Ovary (tissue), 9 donors: ENCODE measurements around the gene EIF6. TPM values are rescaled to one million over a fixed set of nuclear protein-coding genes. Genes with fewer than 3 reads are reported as not detected.

Experiments used
- DNase-seq, 5 donors: peaks; one replicate each; pipeline ENCODE4 v3.0.0-alpha.2; 2019 to 2020
- H3K27ac ChIP-seq, 2 donors: fragments of 200-600 bp; one replicate each; pipeline versions ENCODE4 v1.5.1 to v1.8.0; 2019 to 2022
- H3K27me3 ChIP-seq: fragments of 200-600 bp; one replicate; pipeline ENCODE4 v1.8.0; 2022
- H3K36me3 ChIP-seq: fragments of 200-600 bp; sonication (generic); one replicate; pipeline ENCODE4 v1.5.1; 2019
- H3K4me1 ChIP-seq: one replicate; pipeline ENCODE4 v1.8.1; 2013; ENCODE audit warnings: mild to moderate bottlenecking, moderate library complexity; ENCODE audit not compliant: insufficient read depth
- H3K4me3 ChIP-seq: fragments of 200-600 bp; sonication (generic); one replicate; pipeline ENCODE4 v1.5.1; 2017
- H3K9me3 ChIP-seq, 2 donors: fragments of 200-600 bp in 1 of 2; sonication (generic) in 1 of 2; one replicate each; pipeline versions ENCODE4 v1.5.1 to v1.8.1; 2013 to 2019; ENCODE audit warnings: mild to moderate bottlenecking in 1 of 2, moderate library complexity in 1 of 2
- CTCF ChIP-seq, 3 donors: fragments of 450-650 bp in 2 of 3; fragments of 200-600 bp in 1 of 3; IDR thresholded peaks; one replicate each; pipeline versions ENCODE4 v1.5.1 to v1.8.0; 2016 to 2022; ENCODE audit warnings: antibody characterized with exemption in 3 of 3, mild to moderate bottlenecking in 1 of 3
- EP300 ChIP-seq: sonication (generic); formaldehyde crosslinking; IDR thresholded peaks from one replicate; pipeline ENCODE4 v1.6.1; 2017; ENCODE audit warnings: antibody characterized with exemption
- POLR2A ChIP-seq: fragments of 450-650 bp; IDR thresholded peaks from one replicate; pipeline ENCODE4 v1.6.1; 2017; ENCODE audit warnings: antibody characterized with exemption, mild to moderate bottlenecking, moderate library complexity
- WGBS, 3 donors: extraction: QIAGEN DNeasy Blood & Tissue Kit in 1 of 3; methylation state at CpG; one replicate each; pipeline versions ENCODE4 v1.1.5 to v1.1.7; 2013 to 2017; 5-methylcytosine and 5-hydroxymethylcytosine counted together
- intact Hi-C, 4 donors: fragments of 100-400 bp; cut with DNase I; formaldehyde crosslinking; loops; one replicate each; pipeline versions ENCODE4 v1.11.0 to v1.15.1; 2022 to 2023
- polyA plus RNA-seq, 2 donors: library from polyadenylated mRNA; stranded (reverse); fragments of 200-250 nt in 1 of 2; fragments of 350-450 nt in 1 of 2; fragmentation: Illumina TruSeq in 1 of 2; extraction: RNeasy Lipid Tissue Mini Kit (QIAGEN cat#74804) in 1 of 2; gene quantifications; one replicate each; pipeline ENCODE4 v1.2.3, GENCODE V29; 2013 to 2014
- total RNA-seq, 7 donors: library from RNA; depleted of rRNA in 2 of 7; stranded (reverse); fragments of >200 nt in 2 of 7; fragmentation: NEBNext Ultra II Directional in 3 of 7; extraction: Animal tissue kit (Norgen Biotek cat#: 25700) in 3 of 7; gene quantifications; one replicate each; pipeline versions ENCODE4 v1.1.0 to v1.2.4, GENCODE V29; 2016 to 2023
- donor health status: DM: no; HTN: no; CAD: no; lungs with moderate emphysema.
- donor health status: DM: no; HTN: no; CAD: no.
- donor health status: Bipolar disorder and iron deficiency.
- donor health status: DM: yes; HTN: yes; CAD: no.
- donor health status: DM: no; HTN: no; CAD: no.
- donor health status: DM: yes; HTN: yes; CAD: no.

Gene EIF6
- total and polyA plus RNA-seq, 9 donors, result 36.6 to 93.1 (median 69.8) TPM

- intact Hi-C loops, result no loop called here
- no peak for DNase-seq
- no peak overlapping the region for H3K27ac ChIP-seq
- TF ChIP-seq POLR2A (no peak), EP300 (no peak), CTCF (IDR thresholded peaks at IDR 0.05) (no peak)
- H3K4me3 ChIP-seq, result no peak overlapping the region
- H3K27me3 ChIP-seq, result no peaks in the 10 kb centered on the region
- H3K36me3 ChIP-seq, result no peaks in the 10 kb centered on the region
- peaks cover 2% of the 10 kb centered on the region for H3K4me1 ChIP-seq
- H3K9me3 ChIP-seq, result no peaks in the 10 kb centered on the region
- 85 to 92% (median 85%) methylated on average over 4 of the region's 4 CpGs for WGBS, 3 donors
These were observed 44.1 kb upstream of the EIF6 start for GRCh38 chr20:35328689-35329088.

GRCh38 chr20:35328095-35328685, 43.6 kb upstream of the EIF6 start:
- intact Hi-C loops, result no loop called here
- WGBS, 3 donors, result 91 to 96% (median 92%) methylated on average over 3 of the region's 3 CpGs
- no peak for DNase-seq
- H3K4me1 ChIP-seq, result peaks cover 2% of the 10 kb centered on the region
- no peaks in the 10 kb centered on the region for H3K9me3 ChIP-seq
- no peaks in the 10 kb centered on the region for H3K27me3 ChIP-seq
- no peak overlapping the region for H3K27ac ChIP-seq
- no peak overlapping the region for H3K4me3 ChIP-seq
- TF ChIP-seq EP300 (no peak), CTCF (IDR thresholded peaks at IDR 0.05) (no peak), POLR2A (no peak)
- H3K36me3 ChIP-seq, result no peaks in the 10 kb centered on the region

- H3K27ac ChIP-seq, result no peak overlapping the region
- intact Hi-C loops, result no loop called here
- DNase-seq, result no peak
These were observed 42.8 kb upstream of the EIF6 start for GRCh38 chr20:35327074-35327976.

GRCh38 chr20:35326740-35327073, 42.1 kb upstream of the EIF6 start:
- no peak for TF ChIP-seq CTCF (IDR thresholded peaks at IDR 0.05)
- no peak for TF ChIP-seq EP300
- TF ChIP-seq POLR2A, result no peak
- no peak for DNase-seq
- Histone ChIP-seq H3K27ac (no peak overlapping the region), H3K4me1 (peaks cover 2% of the 10 kb centered on the region), H3K4me3 (no peak overlapping the region), H3K36me3 (no peaks in the 10 kb centered on the region), H3K27me3 (no peaks in the 10 kb centered on the region), H3K9me3 (no peaks in the 10 kb centered on the region)
- WGBS, 3 donors, result 90 to 97% (median 95%) methylated on average over 3 of the region's 3 CpGs
- intact Hi-C loops, result no loop called here

More at GRCh38 chr20:35327074-35327976, 42.8 kb upstream of the EIF6 start:
- no peak for TF ChIP-seq POLR2A
- TF ChIP-seq CTCF (IDR thresholded peaks at IDR 0.05), result no peak
- WGBS, 3 donors, result 92 to 99% (median 93%) methylated on average over 4 of the region's 4 CpGs
- Histone ChIP-seq H3K27me3 (no peaks in the 10 kb centered on the region), H3K4me3 (no peak overlapping the region), H3K4me1 (peaks cover 2% of the 10 kb centered on the region), H3K36me3 (no peaks in the 10 kb centered on the region), H3K9me3 (no peaks in the 10 kb centered on the region)
